Measurements from ENCODE around the gene THSD8. TPM values are rescaled to one million over a fixed set of nuclear protein-coding genes. Genes with fewer than 3 reads are reported as not detected.

Gene THSD8
- total and polyA plus RNA-seq, 2 of the 8 experiments (the other 6 are each of a cell fraction or from before 2014, with no cell fraction given): 8.2 to 42.3 TPM

- TF ChIP-seq RNF2 (IDR thresholded peaks at IDR 0.05; ENCODE audit: borderline replicate concordance, low read depth, low read length, missing control alignments, poor library complexity, severe bottlenecking) (no peak), EGR1 (IDR thresholded peaks at IDR 0.05; ENCODE audit: borderline replicate concordance, low read depth, low read length) (no peak), JUND (IDR thresholded peaks at IDR 0.05; ENCODE audit: low read length) (peak; percentile 98), POU5F1 (IDR thresholded peaks at IDR 0.05; ENCODE audit: low read depth, low read length) (no peak), HDAC2 (IDR thresholded peaks at IDR 0.05; ENCODE audit: borderline replicate concordance in 1 of 2, low read depth in 2 of 2, low read length in 2 of 2) (0 out of 4 replicates have a peak, but pooled peaks of 1 of the 2 experiments have one; percentile 28), BACH1 (IDR thresholded peaks at IDR 0.05; ENCODE audit: low read length) (no peak), ASH2L (IDR thresholded peaks at IDR 0.05; ENCODE audit: low read length) (peak; percentile 41), POLR2A (IDR thresholded peaks at IDR 0.05; ENCODE audit: control extremely low read depth in 1 of 2, low read depth in 2 of 2, low read length in 2 of 2) (peak in 1 of 2 experiments; percentile 90; a peak in 2 of 3 replicates), SP1 (IDR thresholded peaks at IDR 0.05; ENCODE audit: low read depth, low read length) (peak; percentile 58), CHD1 (IDR thresholded peaks at IDR 0.05; ENCODE audit: low read depth, low read length) (peak; percentile 99), JUN (IDR thresholded peaks at IDR 0.05; ENCODE audit: low read depth, low read length) (no peak)
Observed at GRCh38 chr19:12801466-12802266, at the start of gene THSD8, which contains the start of gene PRDX2 (continued).

All from H1 (cell line).